ENCODE results near the gene BZW2.
"Not testable (repeated sequence)": the region's sequence is repeated elsewhere in the genome, so short reads cannot be mapped to it uniquely, and the experiment has no call there.

Gene BZW2

GRCh38 chr7:16646472-16647072, 591 bp downstream of the BZW2 start:
- DNase-seq: peak in 2 of 3 experiments; percentile 38 to 82

GRCh38 chr7:16647435-16647960, 1.5 kb downstream of the BZW2 start:
- DNase-seq: peak; percentile 13 to 55 (median 19)

- peak in 1 of 3 experiments; percentile 19 for DNase-seq
These were observed 2.6 kb downstream of the BZW2 start for GRCh38 chr7:16648551-16648950.

- DNase-seq: no peak
These were observed 3.2 kb downstream of the BZW2 start for GRCh38 chr7:16649196-16649595.

- no peak for DNase-seq
These were observed 4.3 kb downstream of the BZW2 start for GRCh38 chr7:16650266-16650665.

- no peak for DNase-seq
These were observed 5.6 kb downstream of the BZW2 start for GRCh38 chr7:16651396-16652239.

- no peak for DNase-seq
These were observed 6.2 kb downstream of the BZW2 start for GRCh38 chr7:16652240-16652583.

GRCh38 chr7:16652888-16653287, 6.9 kb downstream of the BZW2 start:
- peak; percentile 12 to 66 (median 55) for DNase-seq

GRCh38 chr7:16655394-16655793, 9.4 kb downstream of the BZW2 start:
- DNase-seq: no peak

GRCh38 chr7:16656141-16656540, 10.2 kb downstream of the BZW2 start:
- DNase-seq: no peak

- DNase-seq: no peak
These were observed 11.8 kb downstream of the BZW2 start for GRCh38 chr7:16657656-16658279.

- not testable (repeated sequence) for DNase-seq
These were observed 14.0 kb downstream of the BZW2 start for GRCh38 chr7:16659854-16660497.

GRCh38 chr7:16660702-16661464, 14.9 kb downstream of the BZW2 start:
- DNase-seq: no peak

GRCh38 chr7:16661924-16662323, 15.9 kb downstream of the BZW2 start:
- DNase-seq: no peak

- DNase-seq: no peak
These were observed 21.4 kb downstream of the BZW2 start for GRCh38 chr7:16667355-16667754.

GRCh38 chr7:16668049-16668858, 22.3 kb downstream of the BZW2 start:
- DNase-seq: no peak

- no peak for DNase-seq
These were observed 23.0 kb downstream of the BZW2 start for GRCh38 chr7:16668978-16669377.

GRCh38 chr7:16669581-16669980, 23.6 kb downstream of the BZW2 start:
- DNase-seq: peak in 1 of 3 experiments; percentile 17

- no peak for DNase-seq
These were observed 24.0 kb downstream of the BZW2 start for GRCh38 chr7:16670021-16670420.

- DNase-seq: no peak
These were observed 24.9 kb downstream of the BZW2 start for GRCh38 chr7:16670731-16671344.

GRCh38 chr7:16671811-16672210, 25.8 kb downstream of the BZW2 start:
- DNase-seq: no peak

Measured in NCI-H1417 (cell line).